Renal cortex interstitium (tissue), 11 donors: Measurements from ENCODE around the gene NMRK1. TPM values are rescaled to one million over a fixed set of nuclear protein-coding genes. Genes with fewer than 3 reads are reported as not detected.

ENCODE experiments used
- DNase-seq, 11 donors: peaks; one replicate each; pipeline ENCODE4 v3.0.0-alpha.2; 2013; ENCODE audit warnings: low read depth in 9 of 11, low spot score in 4 of 11; ENCODE audit errors: extremely low read depth in 1 of 11
- polyA plus RNA-seq, 3 donors: library from polyadenylated mRNA; unstranded; fragments of 120-200 nt; gene quantifications; one replicate each; pipeline ENCODE4 v1.2.1, GENCODE V29; 2013; ENCODE audit not compliant: insufficient read length in 3 of 3

Gene NMRK1
- polyA plus RNA-seq, 3 donors, result 18.7 to 28.4 (median 22.2) TPM

DNA sequence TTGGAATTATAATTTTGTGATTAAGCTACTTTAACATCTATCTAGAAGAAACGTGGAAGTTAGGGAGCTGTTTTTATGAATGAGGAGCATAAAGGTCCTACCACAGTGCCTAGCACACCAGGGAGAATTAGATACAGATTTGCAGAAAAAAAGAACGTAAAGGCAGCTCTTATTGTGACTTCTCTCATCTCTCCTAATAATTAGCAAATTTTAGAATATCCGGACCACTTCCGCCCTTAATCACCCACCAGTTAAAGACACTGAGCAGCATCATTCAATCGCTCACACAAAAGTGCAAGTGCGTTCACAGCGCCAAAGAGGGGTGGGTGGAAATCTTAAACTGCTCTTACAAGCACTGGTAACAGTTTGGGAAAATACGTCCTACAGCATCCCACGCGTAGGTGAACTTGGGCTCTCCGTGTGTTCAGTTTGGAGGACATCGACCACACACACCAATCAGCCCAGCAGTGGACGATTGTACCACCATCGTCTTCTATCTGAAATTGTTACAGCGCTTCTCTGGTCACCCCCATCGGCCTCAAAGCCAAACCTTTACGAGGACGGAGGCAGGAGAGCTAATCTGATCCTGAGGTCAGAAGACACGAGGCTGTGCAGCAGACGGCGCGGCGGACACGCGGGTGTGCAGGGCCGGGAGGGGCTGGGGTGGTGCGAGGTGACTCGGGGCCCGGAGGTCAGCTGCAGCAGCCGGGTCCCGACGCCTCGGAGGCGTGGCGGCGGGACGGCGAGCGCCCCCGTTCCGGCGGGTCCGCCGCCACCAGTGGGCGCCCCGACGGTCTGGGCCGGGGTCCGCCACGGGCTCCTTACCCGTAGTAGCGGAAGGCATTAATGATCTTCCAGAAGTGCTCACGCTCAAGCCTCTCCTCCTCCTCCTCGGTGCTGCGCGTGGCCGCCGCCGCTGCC is 60.5 kb downstream of the NMRK1 start:
- DNase-seq, result peak in 10 of 11 donors; percentile 15 to 55 (median 31)

DNA sequence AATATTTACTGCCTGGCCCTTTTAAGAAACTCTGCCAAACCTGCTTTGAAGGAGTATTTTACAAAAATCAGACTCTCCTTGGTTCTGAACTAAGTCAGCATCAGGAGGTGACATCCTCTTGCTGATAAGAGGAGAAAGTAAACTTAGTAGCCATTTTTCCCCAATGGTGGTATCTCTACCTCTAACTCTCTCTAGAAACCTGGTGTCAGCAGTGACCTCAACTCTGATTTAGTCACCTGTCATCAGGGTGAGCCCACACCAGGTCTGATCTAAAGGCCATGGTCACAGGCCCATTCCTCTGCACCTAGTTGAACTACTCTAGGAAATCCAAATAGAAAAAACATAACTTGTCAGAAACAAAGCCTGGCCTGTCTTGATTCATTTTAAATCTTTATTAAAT is 64.1 kb downstream of the NMRK1 start:
- no peak for DNase-seq

- DNase-seq, result no peak
Observed at GRCh38 chr9:75019654-75020053, 68.3 kb downstream of the NMRK1 start.

- no peak for DNase-seq
Observed at GRCh38 chr9:75019022-75019421, 68.9 kb downstream of the NMRK1 start.

DNA sequence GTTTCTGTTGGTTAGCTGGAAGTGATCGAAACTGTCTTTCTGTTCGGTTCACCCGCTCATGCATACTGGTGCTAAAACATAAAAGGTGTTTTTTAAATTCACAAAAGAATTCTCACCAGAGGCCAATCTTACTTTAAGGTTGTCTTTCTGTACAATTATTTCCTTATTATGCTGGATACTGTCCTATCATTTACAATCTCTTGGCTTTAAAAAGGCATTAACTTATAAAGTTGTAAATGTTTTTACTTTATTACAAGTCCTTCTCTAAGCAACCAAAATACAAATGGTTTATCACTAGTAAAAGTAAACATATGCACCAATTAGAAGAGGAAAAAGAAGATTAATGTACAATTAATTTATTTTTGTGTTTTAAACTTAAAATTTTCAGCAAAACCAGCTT is 70.6 kb downstream of the NMRK1 start:
- no peak for DNase-seq

GRCh38 chr9:75013735-75014134 is 74.2 kb downstream of the NMRK1 start:
- no peak for DNase-seq

Other genes with a start within 250 kb of the NMRK1 start
- 1 to 10 TPM in 1 of 3 donors, under 1 TPM in 2; 0.59 to 1.4 (median 0.70) TPM for gene TRPM6, start 200.2 kb downstream of the NMRK1 start, polyA plus RNA-seq
- gene C9orf40, start 135.2 kb downstream of the NMRK1 start, polyA plus RNA-seq, result 1 to 10 TPM; 5.5 to 7.1 (median 6.9) TPM
- 10 to 100 TPM; 16.6 to 21.8 (median 20.5) TPM for gene CARNMT1, start 59.9 kb downstream of the NMRK1 start, polyA plus RNA-seq
- 10 to 100 TPM; 22.9 to 25.9 (median 24.7) TPM for gene OSTF1, start 359 bp upstream of the NMRK1 start, polyA plus RNA-seq